MCF 10A (cell line): ENCODE results near the gene CCL19. TPM values are rescaled to one million over a fixed set of nuclear protein-coding genes. Genes with fewer than 3 reads are reported as not detected.

Experiments
- BruUV-seq: library from RNA; stranded (reverse); fragments of 400-500 nt; replicated peaks from 2 replicates; lab custom pipeline; 2021; lab: Mats Ljungman, UMichigan
- CTCF ChIA-PET: fragments of 300-600 bp; sonication (Branson Sonifier 250); formaldehyde crosslinking; extraction: SDS; loops from one replicate; lab custom pipeline; 2021; ENCODE audit warnings: antibody characterized with exemption, inconsistent platforms; lab: Yijun Ruan, JAX
- POLR2A ChIA-PET: fragments of 300-600, 350-650 bp; sonication (Branson Sonifier 250); formaldehyde crosslinking; extraction: SDS; loops from one replicate; lab custom pipeline; 2020; ENCODE audit warnings: antibody characterized with exemption, inconsistent platforms; lab: Yijun Ruan, JAX
- DNase-seq: peaks from one replicate; pipeline ENCODE4 v3.0.0-alpha.2; 2018; ENCODE audit not compliant: unreplicated experiment
- H3K27ac Mint-ChIP-seq: one replicate; pipeline ENCODE4 v1.8.0; 2022; ENCODE audit warnings: mild to moderate bottlenecking, low read depth, mixed read lengths; ENCODE audit not compliant: unreplicated experiment
- H3K27me3 Mint-ChIP-seq: one replicate; pipeline ENCODE4 v1.8.0; 2022; ENCODE audit warnings: mixed read lengths; ENCODE audit not compliant: insufficient read depth, unreplicated experiment
- H3K36me3 Mint-ChIP-seq: one replicate; pipeline ENCODE4 v1.8.0; 2022; ENCODE audit warnings: mild to moderate bottlenecking, moderate library complexity, mixed read lengths; ENCODE audit not compliant: insufficient read depth, unreplicated experiment
- H3K4me1 Mint-ChIP-seq: one replicate; pipeline ENCODE4 v1.8.0; 2022; ENCODE audit warnings: mixed read lengths; ENCODE audit not compliant: insufficient read depth, unreplicated experiment
- H3K4me3 Mint-ChIP-seq: one replicate; pipeline ENCODE4 v1.8.0; 2022; ENCODE audit warnings: mild to moderate bottlenecking, moderate library complexity, mixed read lengths; ENCODE audit not compliant: unreplicated experiment
- H3K9me3 Mint-ChIP-seq: one replicate; pipeline ENCODE4 v1.8.0; 2022; ENCODE audit warnings: mixed read lengths; ENCODE audit not compliant: unreplicated experiment
- CTCF ChIP-seq: fragments of 200-600 bp; IDR thresholded peaks from one replicate; pipeline ENCODE4 v1.8.0; 2022; ENCODE audit warnings: antibody characterized with exemption, mild to moderate bottlenecking; ENCODE audit not compliant: unreplicated experiment
- intact Hi-C: fragments of 100-400 bp; cut with micrococcal nuclease; formaldehyde crosslinking; loops from 2 replicates; pipeline ENCODE4 v1.14.1; 2022
- total RNA-seq: library from RNA; stranded (reverse); gene quantifications from 2 replicates; pipeline ENCODE4 v1.2.3, GENCODE V29; 2022

CCL19 gene
- total RNA-seq, 1 experiment from 2014 or later: not detected

- H3K4me1 Mint-ChIP-seq: peaks cover 31% of the 10 kb centered on the region
- peak overlapping the region; percentile 84 for H3K4me3 Mint-ChIP-seq
- H3K27ac Mint-ChIP-seq: peak overlapping the region; percentile 65
- H3K9me3 Mint-ChIP-seq: no peaks in the 10 kb centered on the region
- BruUV-seq: no TSS peak
- peaks cover 16% of the 10 kb centered on the region for H3K36me3 Mint-ChIP-seq
- no peak for TF ChIP-seq CTCF
- ChIA-PET CTCF (interaction anchor here (0.8 to 7.9 kb wide), 10 partner anchors 12 to 212 kb away, joined by 3 to 83 read pairs (median 5); partner anchors contain the start of genes CCL27, DCTN3 and SIGMAR1), POLR2A (interaction anchor here (0.5 to 3.5 kb wide), 7 partner anchors 9 to 97 kb away, joined by 3 to 48 read pairs (median 7); partner anchors contain the start of genes CCL27, DCTN3 and SIGMAR1)
- no peaks in the 10 kb centered on the region for H3K27me3 Mint-ChIP-seq
- no peak for DNase-seq
- intact Hi-C loops: loop anchor here (2.0 to 5.0 kb wide), 2 partner anchors 17 to 55 kb away; no protein-coding TSS in a partner anchor
Observed at GRCh38 chr9:34647651-34648050, 43.4 kb downstream of the CCL19 start.

DNA sequence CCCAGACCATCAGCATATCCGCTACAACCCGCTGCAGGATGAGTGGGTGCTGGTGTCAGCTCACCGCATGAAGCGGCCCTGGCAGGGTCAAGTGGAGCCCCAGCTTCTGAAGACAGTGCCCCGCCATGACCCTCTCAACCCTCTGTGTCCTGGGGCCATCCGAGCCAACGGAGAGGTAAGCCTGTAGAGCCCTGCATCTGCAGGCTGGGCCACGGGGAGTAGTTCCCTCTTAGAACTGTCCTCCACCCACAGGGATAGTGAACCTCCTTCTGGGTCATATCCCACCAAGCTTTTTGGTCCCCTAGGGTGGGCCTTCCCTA, 44.0 kb downstream of the CCL19 start:
- H3K4me3 Mint-ChIP-seq: peak overlapping the region; percentile 84
- H3K9me3 Mint-ChIP-seq: no peaks in the 10 kb centered on the region
- H3K4me1 Mint-ChIP-seq: peaks cover 25% of the 10 kb centered on the region
- no TSS peak for BruUV-seq
- ChIA-PET POLR2A (interaction anchor here (0.8 to 3.5 kb wide), 11 partner anchors 10 to 641 kb away, joined by 3 to 48 read pairs (median 6); partner anchors contain the start of genes CCL27, DCTN3 and SIGMAR1), CTCF (interaction anchor here (0.6 to 7.9 kb wide), 15 partner anchors 11 to 1956 kb away, joined by 3 to 83 read pairs (median 3); partner anchors contain the start of genes CCL27, DCTN3 and SIGMAR1)
- DNase-seq: no peak
- no peaks in the 10 kb centered on the region for H3K27me3 Mint-ChIP-seq
- no peak for TF ChIP-seq CTCF
- peaks cover 16% of the 10 kb centered on the region for H3K36me3 Mint-ChIP-seq
- intact Hi-C loops: loop anchor here (2.0 to 5.0 kb wide), 2 partner anchors 18 to 55 kb away; no protein-coding TSS in a partner anchor
- H3K27ac Mint-ChIP-seq: peak overlapping the region; percentile 65

GRCh38 chr9:34646211-34647083, 44.6 kb downstream of the CCL19 start, which contains the start of gene GALT:
TSS of gene GALT (plus strand) at chr9:34646675. CDS start at chr9:34646705, 30 bp downstream.
- ChIA-PET POLR2A (interaction anchor here (0.6 to 3.5 kb wide), 16 partner anchors 9 to 642 kb away, joined by 3 to 48 read pairs (median 4); partner anchors contain the start of genes CCL27, DCTN3 and SIGMAR1), CTCF (interaction anchor here (0.6 to 7.9 kb wide), 15 partner anchors 10 to 1957 kb away, joined by 3 to 83 read pairs (median 4); partner anchors contain the start of genes CCL27, DCTN3 and SIGMAR1)
- intact Hi-C loops: loop anchor here (2.0 to 5.0 kb wide), 2 partner anchors 18 to 56 kb away; no protein-coding TSS in a partner anchor
- Mint-ChIP-seq H3K9me3 (no peaks in the 10 kb centered on the region), H3K4me3 (peak within 1 kb of the TSS; percentile 84), H3K27me3 (no peaks in the 10 kb centered on the region), H3K36me3 (peaks cover 16% of the 10 kb centered on the region), H3K27ac (peak within 1 kb of the TSS; percentile 65), H3K4me1 (peaks cover 21% of the 10 kb centered on the region)
- DNase-seq: peak; percentile 92
- TSS peak; percentile 49 for BruUV-seq
- peak; percentile 17 for TF ChIP-seq CTCF
